Panc1 (cell line): ENCODE measurements around the gene PDILT.

ENCODE experiments used
- CTCF ChIP-seq: fragments of 450-650 bp; IDR thresholded peaks from 2 replicates; pipeline ENCODE4 v1.5.1; 2017; ENCODE audit warnings: mild to moderate bottlenecking
- POLR2AphosphoS5 ChIP-seq: IDR thresholded peaks from 2 replicates; pipeline ENCODE4 v1.6.1; 2012; ENCODE audit warnings: mild to moderate bottlenecking, low read depth, low read length, moderate library complexity
- REST ChIP-seq, 2 experiments: IDR thresholded peaks; 2 replicates each; pipeline ENCODE4 v1.6.1; 2011 to 2012; ENCODE audit warnings: low read depth in 2 of 2, control low read depth in 1 of 2, low read length in 1 of 2, mild to moderate bottlenecking in 1 of 2, moderate library complexity in 1 of 2; ENCODE audit not compliant: insufficient read depth in 1 of 2
- TCF7L2 ChIP-seq: IDR thresholded peaks from 2 replicates; pipeline ENCODE4 v1.6.1; 2011; ENCODE audit warnings: mild to moderate bottlenecking, low read depth, low read length, inconsistent platforms

- TF ChIP-seq CTCF (no peak), TCF7L2 (no peak), POLR2AphosphoS5 (no peak), REST (IDR thresholded peaks at IDR 0.05; ENCODE audit: insufficient read depth in 1 of 2, low read depth in 2 of 2, low read length in 1 of 2) (no peak)
Observed at GRCh38 chr16:20372701-20373100, 31.8 kb downstream of the PDILT start.
